Endodermal cell (in vitro differentiated cells): ENCODE results near the gene HIGD1A. TPM values are rescaled to one million over a fixed set of nuclear protein-coding genes. Genes with fewer than 3 reads are reported as not detected.

ENCODE experiments used
- DNase-seq: peaks from one replicate; pipeline ENCODE4 v3.0.0-alpha.2; 2017
- H3K27ac ChIP-seq: 2 replicates; pipeline ENCODE4 v1.5.1; 2013; ENCODE audit warnings: mild to moderate bottlenecking, low read depth, low read length, moderate library complexity
- H3K27me3 ChIP-seq: 2 replicates; pipeline ENCODE4 v1.6.1; 2013; ENCODE audit warnings: mild to moderate bottlenecking, low read length, moderate library complexity; ENCODE audit not compliant: insufficient read depth, control insufficient read depth, poor library complexity, severe bottlenecking
- H3K36me3 ChIP-seq: 2 replicates; pipeline ENCODE4 v1.7.0; 2013; ENCODE audit warnings: mild to moderate bottlenecking, low read length, moderate library complexity; ENCODE audit not compliant: control insufficient read depth, insufficient read depth
- H3K4me1 ChIP-seq: one replicate; pipeline ENCODE4 v1.7.0; 2013; ENCODE audit warnings: low read length; ENCODE audit not compliant: control insufficient read depth, insufficient read depth
- H3K4me3 ChIP-seq: 2 replicates; pipeline ENCODE4 v1.5.1; 2013; ENCODE audit warnings: mild to moderate bottlenecking, low read length, moderate library complexity
- H3K9ac ChIP-seq: 2 replicates; pipeline ENCODE4 v1.6.1; 2013; ENCODE audit warnings: mild to moderate bottlenecking, low read length, moderate library complexity; ENCODE audit not compliant: poor library complexity, severe bottlenecking; ENCODE audit errors: extremely low read depth
- H3K9me3 ChIP-seq: 2 replicates; pipeline ENCODE4 v1.6.1; 2013; ENCODE audit warnings: mild to moderate bottlenecking, low read length, moderate library complexity; ENCODE audit not compliant: control insufficient read depth
- H3K27ac Mint-ChIP-seq: 2 replicates; pipeline ENCODE4 v1.8.0; 2020; ENCODE audit warnings: mixed read lengths
- H3K27me3 Mint-ChIP-seq: 2 replicates; pipeline ENCODE4 v1.8.0; 2021; ENCODE audit warnings: mild to moderate bottlenecking, mixed read lengths; ENCODE audit not compliant: insufficient read depth
- H3K36me3 Mint-ChIP-seq: 2 replicates; pipeline ENCODE4 v1.8.0; 2020; ENCODE audit warnings: low read depth, mixed read lengths
- H3K4me1 Mint-ChIP-seq: 2 replicates; pipeline ENCODE4 v1.8.0; 2020; ENCODE audit warnings: mixed read lengths
- H3K4me3 Mint-ChIP-seq: 2 replicates; pipeline ENCODE4 v1.8.0; 2020; ENCODE audit warnings: mild to moderate bottlenecking, moderate library complexity, mixed read lengths
- H3K9me3 Mint-ChIP-seq: 2 replicates; pipeline ENCODE4 v1.8.0; 2020; ENCODE audit warnings: mild to moderate bottlenecking, mixed read lengths
- WGBS, 2 experiments: methylation state at CpG; one replicate each; pipeline versions ENCODE4 v1.1.5 to v1.1.7; 2013; ENCODE audit warnings: missing lambda C conversion rate in 2 of 2, mixed read lengths in 1 of 2; ENCODE audit not compliant: insufficient coverage in 1 of 2, insufficient read length in 1 of 2; 5-methylcytosine and 5-hydroxymethylcytosine counted together
- total RNA-seq, 2 donors: library from RNA; stranded (reverse); fragmentation: NEBNext Ultra II Directional in 1 of 2; extraction: Animal tissue kit (Norgen Biotek cat#: 25700) in 1 of 2; gene quantifications; 2 replicates in 1 of 2; 3 replicates in 1 of 2; pipeline ENCODE4 v1.2.1, GENCODE V29; 2021
- TF ChIP-seq, protein P1 (sequence below): fragments of 200-600 bp; sonication (generic); conservative IDR thresholded peaks from 2 replicates; pipeline ENCODE4 v1.5.0; 2021; ENCODE audit warnings: antibody characterized with exemption, mild to moderate bottlenecking

Gene HIGD1A
- total RNA-seq, 2 donors from 2014 or later, result 116 to 121 TPM

GRCh38 chr3:42796332-42796885, 7.9 kb downstream of the HIGD1A start:
- peak overlapping the region; percentile 35 for H3K4me3 ChIP-seq
- H3K4me3 Mint-ChIP-seq, result no peak overlapping the region

GRCh38 chr3:42795621-42796181, 8.6 kb downstream of the HIGD1A start:
- Histone ChIP-seq H3K36me3 (peaks cover 57% of the 10 kb centered on the region), H3K9me3 (peaks cover 12% of the 10 kb centered on the region), H3K9ac (no peak overlapping the region), H3K27ac (no peak overlapping the region), H3K4me3 (peak overlapping the region; percentile 35), H3K4me1 (no peaks in the 10 kb centered on the region), H3K27me3 (no peaks in the 10 kb centered on the region)
- H3K9me3 Mint-ChIP-seq, result peaks cover 3% of the 10 kb centered on the region
- H3K4me3 Mint-ChIP-seq, result no peak overlapping the region
- WGBS, 2 experiments, result 98% methylated on average over 2 of the region's 2 CpGs; no CpG with 5 or more reads in 1 of the 2 experiments
- peaks cover 53% of the 10 kb centered on the region for H3K36me3 Mint-ChIP-seq
- H3K4me1 Mint-ChIP-seq, result peaks cover 13% of the 10 kb centered on the region
- TF ChIP-seq, protein P1, sequence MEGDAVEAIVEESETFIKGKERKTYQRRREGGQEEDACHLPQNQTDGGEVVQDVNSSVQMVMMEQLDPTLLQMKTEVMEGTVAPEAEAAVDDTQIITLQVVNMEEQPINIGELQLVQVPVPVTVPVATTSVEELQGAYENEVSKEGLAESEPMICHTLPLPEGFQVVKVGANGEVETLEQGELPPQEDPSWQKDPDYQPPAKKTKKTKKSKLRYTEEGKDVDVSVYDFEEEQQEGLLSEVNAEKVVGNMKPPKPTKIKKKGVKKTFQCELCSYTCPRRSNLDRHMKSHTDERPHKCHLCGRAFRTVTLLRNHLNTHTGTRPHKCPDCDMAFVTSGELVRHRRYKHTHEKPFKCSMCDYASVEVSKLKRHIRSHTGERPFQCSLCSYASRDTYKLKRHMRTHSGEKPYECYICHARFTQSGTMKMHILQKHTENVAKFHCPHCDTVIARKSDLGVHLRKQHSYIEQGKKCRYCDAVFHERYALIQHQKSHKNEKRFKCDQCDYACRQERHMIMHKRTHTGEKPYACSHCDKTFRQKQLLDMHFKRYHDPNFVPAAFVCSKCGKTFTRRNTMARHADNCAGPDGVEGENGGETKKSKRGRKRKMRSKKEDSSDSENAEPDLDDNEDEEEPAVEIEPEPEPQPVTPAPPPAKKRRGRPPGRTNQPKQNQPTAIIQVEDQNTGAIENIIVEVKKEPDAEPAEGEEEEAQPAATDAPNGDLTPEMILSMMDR, result no peak
- H3K27ac Mint-ChIP-seq, result no peak overlapping the region
- H3K27me3 Mint-ChIP-seq, result no peaks in the 10 kb centered on the region
- no peak for DNase-seq

More at GRCh38 chr3:42796332-42796885, 7.9 kb downstream of the HIGD1A start:
- Mint-ChIP-seq H3K36me3 (peaks cover 47% of the 10 kb centered on the region), H3K27ac (peak overlapping the region; percentile 72), H3K27me3 (no peaks in the 10 kb centered on the region), H3K4me1 (peaks cover 19% of the 10 kb centered on the region), H3K9me3 (peaks cover 3% of the 10 kb centered on the region)
- H3K36me3 ChIP-seq, result peaks cover 58% of the 10 kb centered on the region
- H3K9ac ChIP-seq, result no peak overlapping the region
- no peak for DNase-seq
- no peak overlapping the region for H3K27ac ChIP-seq
- peaks cover 12% of the 10 kb centered on the region for H3K9me3 ChIP-seq
- WGBS, 2 experiments, result 97 to 100% methylated on average over 2 to 4 of the region's 5 CpGs
- TF ChIP-seq, protein P1, result no peak
- H3K4me1 ChIP-seq, result peaks cover under 1% of the 10 kb centered on the region
- H3K27me3 ChIP-seq, result no peaks in the 10 kb centered on the region

- H3K4me1 Mint-ChIP-seq, result peaks cover 1% of the 10 kb centered on the region
- no peak overlapping the region for H3K9ac ChIP-seq
- H3K36me3 Mint-ChIP-seq, result peaks cover 67% of the 10 kb centered on the region
- H3K27me3 Mint-ChIP-seq, result no peaks in the 10 kb centered on the region
- no peak overlapping the region for H3K4me3 Mint-ChIP-seq
- H3K4me3 ChIP-seq, result no peak overlapping the region
- H3K27ac ChIP-seq, result no peak overlapping the region
- H3K4me1 ChIP-seq, result no peaks in the 10 kb centered on the region
- H3K27me3 ChIP-seq, result no peaks in the 10 kb centered on the region
- H3K36me3 ChIP-seq, result peaks cover 77% of the 10 kb centered on the region
- H3K9me3 ChIP-seq, result peaks cover 5% of the 10 kb centered on the region
- H3K27ac Mint-ChIP-seq, result no peak overlapping the region
- TF ChIP-seq, protein P1, result no peak
- DNase-seq, result no peak
- 79 to 87% methylated on average over 4 to 6 of the region's 6 CpGs for WGBS, 2 experiments
- no peaks in the 10 kb centered on the region for H3K9me3 Mint-ChIP-seq
Observed at GRCh38 chr3:42790714-42791229, 13.5 kb downstream of the HIGD1A start.
